GM12878 (cell line): ENCODE data around the gene RHAG. TPM values are rescaled to one million over a fixed set of nuclear protein-coding genes. Genes with fewer than 3 reads are reported as not detected.

Experiments
- ATAC-seq: fragments of 200-7000 bp; cut with Tn5 transposase; 3 replicates; pipeline ENCODE4 v1.9.1; 2020; ENCODE audit warnings: mild to moderate bottlenecking, moderate library complexity
- BruUV-seq: library from RNA; stranded (reverse); fragments of 400-500 nt; replicated peaks from 2 replicates; lab custom pipeline; 2021; lab: Mats Ljungman, UMichigan
- CTCF ChIA-PET: fragments of 300-600 bp; sonication (Branson Sonifier 250); formaldehyde crosslinking; extraction: SDS; loops from one replicate; lab custom pipeline; 2021; ENCODE audit warnings: inconsistent platforms; lab: Yijun Ruan, JAX
- POLR2A ChIA-PET: fragments of 350-600 bp; formaldehyde crosslinking; extraction: SDS; loops from one replicate; lab custom pipeline; 2021; ENCODE audit warnings: inconsistent platforms; lab: Charles Lee
- RAD21 ChIA-PET: fragments of 300-600 bp; sonication (Branson Sonifier 250); formaldehyde crosslinking; loops from one replicate; lab custom pipeline; 2023; ENCODE audit warnings: antibody characterized with exemption; ENCODE audit not compliant: unreplicated experiment; lab: Charles Lee
- SMC1A ChIA-PET: fragments of 300-600 bp; sonication (Branson Sonifier 250); formaldehyde crosslinking; loops from one replicate; lab custom pipeline; 2023; ENCODE audit not compliant: unreplicated experiment, uncharacterized antibody; lab: Charles Lee
- DNase-seq: peaks from one replicate; pipeline ENCODE4 v3.0.0-alpha.2; 2011; ENCODE audit warnings: low read depth, low spot score
- FAIRE-seq: peaks from 3 replicates; lab custom pipeline; 2011; peaks lifted over from hg19 to GRCh38; lab: Jason Lieb, UNC
- H2AFZ ChIP-seq: 2 replicates; pipeline ENCODE4 v1.6.0; 2011; ENCODE audit warnings: low read depth, low read length, control low read depth; ENCODE audit not compliant: control insufficient read depth
- H3K27ac ChIP-seq: 2 replicates; pipeline ENCODE4 v1.5.1; 2011; ENCODE audit warnings: control low read depth; ENCODE audit not compliant: control insufficient read depth, insufficient read depth
- H3K27me3 ChIP-seq, 2 experiments: replicated peaks in 1 of 2; 2 replicates each; pipeline versions ENCODE4 v1.6.0 to v1.6.1; 2011; ENCODE audit warnings: low read length in 1 of 2; ENCODE audit not compliant: control insufficient read depth in 2 of 2, insufficient read depth in 2 of 2
- H3K36me3 ChIP-seq, 2 experiments: 2 replicates each; pipeline ENCODE4 v1.5.1; 2011; ENCODE audit warnings: low read length in 1 of 2; ENCODE audit not compliant: control insufficient read depth in 2 of 2, insufficient read depth in 2 of 2
- H3K4me1 ChIP-seq: 2 replicates; pipeline ENCODE4 v1.6.1; 2011; ENCODE audit warnings: mild to moderate bottlenecking, low read length, moderate library complexity, mixed read lengths; ENCODE audit not compliant: control insufficient read depth, insufficient read depth
- H3K4me2 ChIP-seq: 2 replicates; pipeline ENCODE4 v1.6.0; 2011; ENCODE audit warnings: control low read depth; ENCODE audit not compliant: control insufficient read depth, insufficient read depth
- H3K4me3 ChIP-seq: fragments of 200-600 bp; sonication (generic); 2 replicates; pipeline ENCODE4 v1.5.1; 2016
- H3K79me2 ChIP-seq: 2 replicates; pipeline ENCODE4 v1.6.0; 2011; ENCODE audit warnings: low read length; ENCODE audit not compliant: control insufficient read depth, insufficient read depth
- H3K9ac ChIP-seq: 2 replicates; pipeline ENCODE4 v1.8.0; 2011; ENCODE audit warnings: low read length, control low read depth, mixed read lengths; ENCODE audit not compliant: control insufficient read depth, insufficient read depth
- H3K9me3 ChIP-seq: replicated peaks from 3 replicates; pipeline ENCODE4 v1.5.1; 2011; ENCODE audit warnings: mild to moderate bottlenecking, low read length; ENCODE audit not compliant: control insufficient read depth, insufficient read depth
- H4K20me1 ChIP-seq: 2 replicates; pipeline ENCODE4 v1.6.0; 2011; ENCODE audit not compliant: control insufficient read depth, insufficient read depth
- BHLHE40 ChIP-seq, 2 experiments: fragments of 450-650 bp in 1 of 2; IDR thresholded peaks; 2 replicates each; pipeline ENCODE4 v1.6.1; 2011 to 2017; ENCODE audit warnings: low read depth in 2 of 2, borderline replicate concordance in 1 of 2, improper control_type of control experiment in 1 of 2, low read length in 1 of 2, mild to moderate bottlenecking in 1 of 2
- NFXL1 ChIP-seq: fragments of 450-650 bp; IDR thresholded peaks from 2 replicates; pipeline ENCODE4 v1.6.1; 2017; ENCODE audit warnings: antibody characterized with exemption, mild to moderate bottlenecking, borderline replicate concordance
- NR2C2 ChIP-seq: IDR thresholded peaks from 2 replicates; pipeline ENCODE4 v1.6.1; 2011; ENCODE audit warnings: borderline replicate concordance, low read depth; ENCODE audit not compliant: control insufficient read depth, insufficient read length
- SIX5 ChIP-seq: IDR thresholded peaks from 2 replicates; pipeline ENCODE4 v1.6.1; 2011; ENCODE audit warnings: mild to moderate bottlenecking, low read depth, low read length, moderate library complexity; ENCODE audit not compliant: severe bottlenecking
- YBX1 ChIP-seq: fragments of 450-650 bp; IDR thresholded peaks from 2 replicates; pipeline ENCODE4 v1.6.1; 2016; ENCODE audit warnings: antibody characterized with exemption
- ZBED1 ChIP-seq: IDR thresholded peaks from 2 replicates; pipeline ENCODE4 v1.6.1; 2016; ENCODE audit warnings: borderline replicate concordance
- in situ Hi-C: fragments of 300-500 bp; cut with MboI; formaldehyde crosslinking; loops from 9 replicates; pipeline ENCODE4 v1.14.3; 2018; ENCODE audit warnings: mixed read lengths
- intact Hi-C: fragments of 100-400 bp; cut with micrococcal nuclease; formaldehyde crosslinking; loops from one replicate; pipeline ENCODE4 v1.14.2; 2022; ENCODE audit not compliant: unreplicated experiment
- polyA plus RNA-seq, 11 experiments: library from polyadenylated mRNA; depleted of rRNA in 4 of 11; unstranded in 6 of 11; stranded (reverse) in 5 of 11; fragments of >200 nt; fragmentation: Nextera tagmentation in 4 of 11; fragmentation: Illumina TruSeq in 1 of 11; extraction: Ambion mirVana in 4 of 11; extraction: Trizol in 1 of 11; gene quantifications; 1 replicate in 1 of 11; 2 replicates in 10 of 11; pipeline versions ENCODE4 v1.2.1 to v1.2.3, GENCODE V29; 2011 to 2016; ENCODE audit warnings: inconsistent platforms in 2 of 11, missing spikeins in 2 of 11, low read depth in 1 of 11
- total RNA-seq, 4 experiments: library from RNA; depleted of rRNA in 3 of 4; stranded (reverse); fragments of >200 nt in 3 of 4; fragmentation: Illumina TruSeq in 1 of 4; extraction: Trizol in 1 of 4; gene quantifications; 2 replicates each; pipeline versions ENCODE4 v1.2.1 to v1.2.3, GENCODE V29; 2013 to 2021
- TF ChIP-seq, protein P1 (sequence below): fragments of 450-650 bp; IDR thresholded peaks from 2 replicates; pipeline ENCODE4 v1.6.1; 2016; ENCODE audit warnings: mild to moderate bottlenecking

The RHAG gene
- total and polyA plus RNA-seq, 10 of the 15 experiments (the other 5 are each of a cell fraction or from before 2014, with no cell fraction given), result 0.06 to 0.18 (median 0.10) TPM; not detected in 6

DNA sequence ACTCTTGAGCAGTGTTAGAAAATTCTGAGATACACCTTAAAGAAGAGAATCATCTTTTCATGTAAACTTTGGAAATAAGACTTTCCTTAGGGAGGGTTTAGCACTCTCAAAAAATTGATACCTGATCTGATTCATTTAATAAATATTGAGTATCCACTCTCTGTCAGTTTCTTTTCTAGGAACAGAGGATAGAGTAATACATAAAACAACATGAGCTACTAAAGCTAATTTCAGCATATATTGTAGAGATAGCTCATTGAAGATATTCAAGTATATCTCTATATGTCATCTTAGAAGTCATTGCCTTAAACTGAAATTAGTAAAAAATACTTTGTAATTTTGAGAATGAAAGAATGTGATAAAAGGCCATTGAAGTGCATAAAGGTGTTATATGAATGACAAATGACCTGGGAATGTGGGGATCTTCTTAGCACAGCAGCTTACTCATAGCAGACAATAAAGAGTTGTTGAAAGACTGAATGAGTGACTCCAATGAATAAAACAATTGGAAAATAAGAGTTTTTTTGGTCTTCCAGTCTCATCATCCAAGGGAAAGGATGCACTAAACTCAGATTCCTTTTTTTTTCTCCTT lies 29.2 kb downstream of the RHAG start:
- H3K4me3 ChIP-seq, result no peak overlapping the region
- TF ChIP-seq NFXL1 (no peak), YBX1 (no peak), NR2C2 (no peak), SIX5 (no peak), BHLHE40 (IDR thresholded peaks at IDR 0.05; ENCODE audit: borderline replicate concordance in 1 of 2, low read depth in 2 of 2, low read length in 1 of 2) (no peak), ZBED1 (no peak)
- TF ChIP-seq, protein P1, sequence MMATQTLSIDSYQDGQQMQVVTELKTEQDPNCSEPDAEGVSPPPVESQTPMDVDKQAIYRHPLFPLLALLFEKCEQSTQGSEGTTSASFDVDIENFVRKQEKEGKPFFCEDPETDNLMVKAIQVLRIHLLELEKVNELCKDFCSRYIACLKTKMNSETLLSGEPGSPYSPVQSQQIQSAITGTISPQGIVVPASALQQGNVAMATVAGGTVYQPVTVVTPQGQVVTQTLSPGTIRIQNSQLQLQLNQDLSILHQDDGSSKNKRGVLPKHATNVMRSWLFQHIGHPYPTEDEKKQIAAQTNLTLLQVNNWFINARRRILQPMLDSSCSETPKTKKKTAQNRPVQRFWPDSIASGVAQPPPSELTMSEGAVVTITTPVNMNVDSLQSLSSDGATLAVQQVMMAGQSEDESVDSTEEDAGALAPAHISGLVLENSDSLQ, result no peak
- H4K20me1 ChIP-seq, result no peaks in the 10 kb centered on the region
- no peak overlapping the region for H3K27ac ChIP-seq
- H3K27me3 ChIP-seq, result no peaks in the 10 kb centered on the region
- H2AFZ ChIP-seq, result no peak overlapping the region
- ATAC-seq (no peak), DNase-seq (no peak), FAIRE-seq (no peak)
- SMC1A ChIA-PET, result interaction anchor here (1.0 to 1.7 kb wide), 2 partner anchors 74 to 76 kb away, joined by 3 to 10 read pairs; no protein-coding TSS in a partner anchor
- H3K4me2 ChIP-seq, result no peak overlapping the region
- intact Hi-C loops, result loop anchor here (1.0 kb wide), 1 partner anchor 75 kb away; no protein-coding TSS in a partner anchor
- no TSS peak for BruUV-seq
- H3K9me3 ChIP-seq, result no peaks in the 10 kb centered on the region
- in situ Hi-C loops, result loop anchor here (5.0 kb wide), 1 partner anchor 80 kb away; no protein-coding TSS in a partner anchor
- POLR2A ChIA-PET, result no interaction called here
- no peak overlapping the region for H3K9ac ChIP-seq
- H3K36me3 ChIP-seq, result no peaks in the 10 kb centered on the region
- no peaks in the 10 kb centered on the region for H3K79me2 ChIP-seq
- CTCF ChIA-PET, result interaction anchor here (0.8 to 9.8 kb wide), 8 partner anchors 11 to 243 kb away, joined by 3 to 98 read pairs (median 4); no protein-coding TSS in a partner anchor
- no peaks in the 10 kb centered on the region for H3K4me1 ChIP-seq
- RAD21 ChIA-PET, result interaction anchor here (3.3 kb wide), 1 partner anchor 75 kb away, joined by 14 read pairs; no protein-coding TSS in a partner anchor
